Astrocyte (in vitro differentiated cells and primary cell): Measurements from ENCODE around the gene GRIP1. TPM values are rescaled to one million over a fixed set of nuclear protein-coding genes. Genes with fewer than 3 reads are reported as not detected.

Source experiments
- DNase-seq: peaks from one replicate; pipeline ENCODE4 v3.0.0-alpha.2; 2010; ENCODE audit warnings: low read depth
- FAIRE-seq: peaks from 2 replicates; lab custom pipeline; 2011; peaks lifted over from hg19 to GRCh38; lab: Jason Lieb, UNC
- H2AFZ ChIP-seq: 2 replicates; pipeline ENCODE4 v1.6.0; 2012; ENCODE audit warnings: low read depth, low read length, inconsistent platforms
- H3K27ac ChIP-seq: 2 replicates; pipeline ENCODE4 v1.5.1; 2011; ENCODE audit warnings: low read depth, low read length, inconsistent platforms
- H3K27me3 ChIP-seq: 2 replicates; pipeline ENCODE4 v1.6.0; 2011; ENCODE audit warnings: low read length, inconsistent platforms; ENCODE audit not compliant: insufficient read depth
- H3K36me3 ChIP-seq: 2 replicates; pipeline ENCODE4 v1.5.1; 2011; ENCODE audit warnings: low read length, inconsistent platforms; ENCODE audit not compliant: insufficient read depth
- H3K4me1 ChIP-seq: 2 replicates; pipeline ENCODE4 v1.5.1; 2011; ENCODE audit warnings: low read length, inconsistent platforms; ENCODE audit not compliant: insufficient read depth
- H3K4me2 ChIP-seq: 2 replicates; pipeline ENCODE4 v1.6.0; 2012; ENCODE audit warnings: low read length, inconsistent platforms
- H3K4me3 ChIP-seq: 2 replicates; pipeline ENCODE4 v1.5.1; 2011; ENCODE audit warnings: low read depth, mild to moderate bottlenecking, low read length, inconsistent platforms; ENCODE audit not compliant: insufficient read depth
- H3K79me2 ChIP-seq: 2 replicates; pipeline ENCODE4 v1.6.0; 2012; ENCODE audit warnings: mild to moderate bottlenecking, low read length, inconsistent platforms; ENCODE audit not compliant: insufficient read depth
- H3K9ac ChIP-seq: 2 replicates; pipeline ENCODE4 v1.6.0; 2012; ENCODE audit warnings: mild to moderate bottlenecking, low read length, inconsistent platforms
- H3K9me3 ChIP-seq: 2 replicates; pipeline ENCODE4 v1.5.1; 2012; ENCODE audit warnings: low read depth, mild to moderate bottlenecking, low read length, inconsistent platforms; ENCODE audit not compliant: insufficient read depth
- H4K20me1 ChIP-seq: 2 replicates; pipeline ENCODE4 v1.6.0; 2012; ENCODE audit warnings: low read length, inconsistent platforms; ENCODE audit not compliant: insufficient read depth
- H3K27ac Mint-ChIP-seq: one replicate; pipeline ENCODE4 v1.8.0; 2021; ENCODE audit warnings: mild to moderate bottlenecking, mixed read lengths; ENCODE audit not compliant: unreplicated experiment
- H3K27me3 Mint-ChIP-seq: one replicate; pipeline ENCODE4 v1.8.0; 2021; ENCODE audit warnings: low read depth, mixed read lengths; ENCODE audit not compliant: unreplicated experiment
- H3K36me3 Mint-ChIP-seq: one replicate; pipeline ENCODE4 v1.8.0; 2021; ENCODE audit warnings: low read depth, mixed read lengths; ENCODE audit not compliant: unreplicated experiment
- H3K4me1 Mint-ChIP-seq: one replicate; pipeline ENCODE4 v1.8.0; 2021; ENCODE audit warnings: low read depth, mixed read lengths; ENCODE audit not compliant: unreplicated experiment
- H3K4me3 Mint-ChIP-seq: one replicate; pipeline ENCODE4 v1.8.0; 2021; ENCODE audit warnings: mild to moderate bottlenecking, moderate library complexity, mixed read lengths; ENCODE audit not compliant: unreplicated experiment
- H3K9me3 Mint-ChIP-seq: one replicate; pipeline ENCODE4 v1.8.0; 2021; ENCODE audit warnings: mild to moderate bottlenecking, mixed read lengths; ENCODE audit not compliant: unreplicated experiment
- CTCF ChIP-seq: IDR thresholded peaks from 2 replicates; pipeline ENCODE4 v1.5.1; 2011; ENCODE audit warnings: low read depth, mild to moderate bottlenecking, inconsistent platforms, low read length, moderate library complexity; ENCODE audit not compliant: insufficient read depth
- EZH2 ChIP-seq: IDR thresholded peaks from 2 replicates; pipeline ENCODE4 v1.6.1; 2012; ENCODE audit warnings: mild to moderate bottlenecking, low read length, inconsistent platforms; ENCODE audit not compliant: insufficient read depth
- total RNA-seq: library from RNA; stranded (reverse); gene quantifications from 2 replicates; pipeline ENCODE4 v1.2.1, GENCODE V29; 2021

Gene GRIP1
- total RNA-seq, 1 donor from 2014 or later: 16.7 TPM

- TF ChIP-seq CTCF (no peak), EZH2 (no peak)
- Mint-ChIP-seq H3K4me3 (no peak overlapping the region), H3K9me3 (peaks cover 2% of the 10 kb centered on the region), H3K27ac (no peak overlapping the region), H3K27me3 (peaks cover 2% of the 10 kb centered on the region), H3K36me3 (no peaks in the 10 kb centered on the region), H3K4me1 (peaks cover 2% of the 10 kb centered on the region)
- Histone ChIP-seq H3K36me3 (no peaks in the 10 kb centered on the region), H3K9me3 (no peaks in the 10 kb centered on the region), H3K27me3 (no peaks in the 10 kb centered on the region), H3K27ac (no peak overlapping the region), H4K20me1 (no peaks in the 10 kb centered on the region), H2AFZ (no peak overlapping the region), H3K9ac (no peak overlapping the region), H3K79me2 (no peaks in the 10 kb centered on the region), H3K4me2 (no peak overlapping the region), H3K4me1 (no peaks in the 10 kb centered on the region), H3K4me3 (no peak overlapping the region)
- FAIRE-seq (no peak), DNase-seq (no peak)
Observed at GRCh38 chr12:66467932-66468331, 210.9 kb downstream of the GRIP1 start.

GRCh38 chr12:66461331-66461730, 217.5 kb downstream of the GRIP1 start:
- Histone ChIP-seq H3K9ac (no peak overlapping the region), H2AFZ (no peak overlapping the region), H3K4me3 (no peak overlapping the region), H4K20me1 (no peaks in the 10 kb centered on the region), H3K9me3 (no peaks in the 10 kb centered on the region), H3K27me3 (no peaks in the 10 kb centered on the region), H3K4me2 (no peak overlapping the region), H3K27ac (no peak overlapping the region), H3K79me2 (no peaks in the 10 kb centered on the region), H3K4me1 (no peaks in the 10 kb centered on the region), H3K36me3 (no peaks in the 10 kb centered on the region)
- no peaks in the 10 kb centered on the region for H3K9me3 Mint-ChIP-seq
- FAIRE-seq (no peak), DNase-seq (no peak)
- no peak overlapping the region for H3K4me3 Mint-ChIP-seq
- H3K36me3 Mint-ChIP-seq: no peaks in the 10 kb centered on the region
- no peak overlapping the region for H3K27ac Mint-ChIP-seq
- H3K27me3 Mint-ChIP-seq: no peaks in the 10 kb centered on the region
- peaks cover 2% of the 10 kb centered on the region for H3K4me1 Mint-ChIP-seq
- TF ChIP-seq EZH2 (no peak), CTCF (no peak)

- H3K4me3 ChIP-seq: no peak overlapping the region
- H3K36me3 Mint-ChIP-seq: no peaks in the 10 kb centered on the region
- H3K27me3 ChIP-seq: no peaks in the 10 kb centered on the region
- no peak overlapping the region for H3K27ac Mint-ChIP-seq
- no peaks in the 10 kb centered on the region for H3K36me3 ChIP-seq
- TF ChIP-seq CTCF (no peak), EZH2 (no peak)
- no peaks in the 10 kb centered on the region for H3K9me3 Mint-ChIP-seq
- H3K4me1 ChIP-seq: no peaks in the 10 kb centered on the region
- no peak for FAIRE-seq
- H3K9ac ChIP-seq: no peak overlapping the region
- no peaks in the 10 kb centered on the region for H3K27me3 Mint-ChIP-seq
- H3K4me3 Mint-ChIP-seq: no peak overlapping the region
- no peaks in the 10 kb centered on the region for H3K79me2 ChIP-seq
- DNase-seq: no peak
- H3K4me1 Mint-ChIP-seq: peaks cover 2% of the 10 kb centered on the region
- no peak overlapping the region for H3K27ac ChIP-seq
- no peak overlapping the region for H2AFZ ChIP-seq
- no peaks in the 10 kb centered on the region for H3K9me3 ChIP-seq
- no peaks in the 10 kb centered on the region for H4K20me1 ChIP-seq
- H3K4me2 ChIP-seq: no peak overlapping the region
Observed at GRCh38 chr12:66459944-66460482, 218.9 kb downstream of the GRIP1 start.
